ENCODE measurements around the gene ZCCHC24. TPM values are rescaled to one million over a fixed set of nuclear protein-coding genes. Genes with fewer than 3 reads are reported as not detected.

The ZCCHC24 gene
- total RNA-seq, 1 experiment from 2014 or later, result 3.8 TPM

DNA sequence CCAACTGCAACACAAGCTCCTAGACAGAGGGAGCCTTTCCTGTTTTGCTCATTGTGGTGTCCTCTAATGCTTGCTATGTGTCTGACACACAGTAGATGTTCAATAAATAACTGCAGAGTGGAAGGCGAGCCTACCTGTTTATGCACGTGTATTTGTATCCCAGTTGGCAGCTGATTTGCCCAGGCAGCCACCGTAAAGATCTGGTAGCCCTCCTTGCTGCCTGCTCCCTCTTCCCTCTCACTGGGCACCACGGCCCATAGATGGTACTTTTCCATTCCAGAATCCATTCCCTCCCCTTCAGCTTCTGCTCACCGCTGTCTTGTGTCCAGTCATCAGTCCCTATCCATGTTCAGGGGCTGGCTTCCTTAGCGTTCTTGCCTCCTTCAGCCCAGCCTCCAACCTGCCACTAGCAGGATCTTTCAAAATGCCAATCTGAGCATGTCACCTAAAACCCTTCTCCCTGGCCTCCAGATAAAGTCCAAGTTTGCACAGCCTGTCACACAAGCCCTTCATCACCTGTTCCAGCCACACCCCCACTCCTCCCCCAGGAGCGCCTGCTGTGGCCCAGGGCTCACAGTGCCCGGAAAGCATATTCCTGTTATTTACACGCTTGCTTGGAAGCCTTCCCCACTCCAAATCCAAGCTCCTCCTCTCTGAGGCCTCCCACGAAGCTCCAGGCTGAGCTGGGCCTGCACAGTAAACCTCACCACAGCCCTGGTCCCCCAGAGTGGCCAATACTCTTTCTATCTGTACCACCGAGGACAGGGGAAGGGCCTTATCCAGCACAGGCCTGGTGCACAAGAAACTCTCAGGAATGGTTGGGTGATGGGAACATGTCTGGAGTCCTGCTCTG is 21.0 kb downstream of the ZCCHC24 start:
- H3K79me2 ChIP-seq (ENCODE audit: insufficient read depth, low read length), result no peaks in the 10 kb centered on the region

More for the DNA sequence above, 21.0 kb downstream of the ZCCHC24 start:
- Histone ChIP-seq H2BK15ac (ENCODE audit: low read depth, low read length) (no peak overlapping the region), H4K91ac (ENCODE audit: insufficient read length, low read depth, low read length) (no peak overlapping the region), H3K79me1 (ENCODE audit: insufficient read depth, low read depth, low read length, poor library complexity, severe bottlenecking) (no peaks in the 10 kb centered on the region), H3K4ac (ENCODE audit: low read depth, low read length) (no peak overlapping the region), H4K20me1 (ENCODE audit: control insufficient read depth, insufficient read depth, insufficient read length) (no peaks in the 10 kb centered on the region), H3K56ac (ENCODE audit: insufficient read length, low read depth, low read length) (no peak overlapping the region), H2BK20ac (ENCODE audit: low read depth, low read length, poor library complexity, severe bottlenecking) (no peak overlapping the region), H3K14ac (ENCODE audit: insufficient read depth, low read length) (no peak overlapping the region), H3K18ac (ENCODE audit: insufficient read length, low read depth, low read length) (no peak overlapping the region), H4K8ac (replicated peaks; ENCODE audit: insufficient read length, low read depth, low read length) (no peak overlapping the region), H2BK120ac (ENCODE audit: low read depth, low read length, poor library complexity, severe bottlenecking) (no peak overlapping the region), H3K23ac (ENCODE audit: insufficient read length, low read depth, low read length) (no peak overlapping the region), H3K23me2 (ENCODE audit: insufficient read length, low read depth, low read length, poor library complexity, severe bottlenecking) (no peaks in the 10 kb centered on the region), H2AK5ac (ENCODE audit: insufficient read length, low read length) (no peak overlapping the region), H3K4me2 (ENCODE audit: insufficient read depth, insufficient read length, low read length) (no peak overlapping the region), H2AFZ (ENCODE audit: low read length) (no peak overlapping the region), H3K27me3 (ENCODE audit: insufficient read depth, low read length) (no peaks in the 10 kb centered on the region), H4K5ac (ENCODE audit: insufficient read length, low read depth, low read length) (no peak overlapping the region), H3K9ac (ENCODE audit: extremely low read depth, insufficient read length, low read length) (no peak overlapping the region), H2BK12ac (ENCODE audit: insufficient read length, low read depth, low read length) (no peak overlapping the region), H3K9me3 (ENCODE audit: control insufficient read depth, low read depth, low read length) (no peaks in the 10 kb centered on the region), H3T11ph (ENCODE audit: low read length) (no peak overlapping the region), H3K4me1 (ENCODE audit: insufficient read depth, low read length) (no peaks in the 10 kb centered on the region), H2BK5ac (ENCODE audit: insufficient read length, low read length) (no peak overlapping the region), H3K27ac (ENCODE audit: insufficient read length, low read depth, low read length) (no peak overlapping the region)
- H3K4me1 Mint-ChIP-seq, result peaks cover 4 to 14% of the 10 kb centered on the region in 2 experiments; a peak in 3 of 4 replicates
- no peaks in the 10 kb centered on the region for H3K27me3 Mint-ChIP-seq (ENCODE audit: low read depth)
- TF ChIP-seq, protein P1, sequence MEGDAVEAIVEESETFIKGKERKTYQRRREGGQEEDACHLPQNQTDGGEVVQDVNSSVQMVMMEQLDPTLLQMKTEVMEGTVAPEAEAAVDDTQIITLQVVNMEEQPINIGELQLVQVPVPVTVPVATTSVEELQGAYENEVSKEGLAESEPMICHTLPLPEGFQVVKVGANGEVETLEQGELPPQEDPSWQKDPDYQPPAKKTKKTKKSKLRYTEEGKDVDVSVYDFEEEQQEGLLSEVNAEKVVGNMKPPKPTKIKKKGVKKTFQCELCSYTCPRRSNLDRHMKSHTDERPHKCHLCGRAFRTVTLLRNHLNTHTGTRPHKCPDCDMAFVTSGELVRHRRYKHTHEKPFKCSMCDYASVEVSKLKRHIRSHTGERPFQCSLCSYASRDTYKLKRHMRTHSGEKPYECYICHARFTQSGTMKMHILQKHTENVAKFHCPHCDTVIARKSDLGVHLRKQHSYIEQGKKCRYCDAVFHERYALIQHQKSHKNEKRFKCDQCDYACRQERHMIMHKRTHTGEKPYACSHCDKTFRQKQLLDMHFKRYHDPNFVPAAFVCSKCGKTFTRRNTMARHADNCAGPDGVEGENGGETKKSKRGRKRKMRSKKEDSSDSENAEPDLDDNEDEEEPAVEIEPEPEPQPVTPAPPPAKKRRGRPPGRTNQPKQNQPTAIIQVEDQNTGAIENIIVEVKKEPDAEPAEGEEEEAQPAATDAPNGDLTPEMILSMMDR (conservative IDR thresholded peaks at IDR 0.05), result no peak
- no peaks in the 10 kb centered on the region for H3K9me3 Mint-ChIP-seq
- H3K36me3 Mint-ChIP-seq (ENCODE audit: insufficient read depth in 1 of 3, low read depth in 3 of 3), result no peaks in the 10 kb centered on the region
- peak overlapping the region; percentile 21 to 73 (median 68); a peak in 6 of 7 replicates for H3K27ac Mint-ChIP-seq
- no peak overlapping the region for H3K4me3 Mint-ChIP-seq
- DNase-seq, result no peak
- no CpG with 5 or more reads among the region's 11 CpGs for WGBS (ENCODE audit: extremely low coverage, insufficient read length, low lambda C conversion rate)
